Measurements from ENCODE around the gene SLAIN1.

Gene SLAIN1

GRCh38 chr13:77807431-77808135 lies 110.1 kb downstream of the SLAIN1 start:
- DNase-seq: no peak
- in situ Hi-C loops (cut with HindIII; ENCODE audit: low pct_ligation_motif_present, low pct_unique_long_range_greater_than_20kb, low sequenced_read_pairs): no loop called here

- DNase-seq: peak; percentile 40
- in situ Hi-C loops (cut with HindIII; ENCODE audit: low pct_ligation_motif_present, low pct_unique_long_range_greater_than_20kb, low sequenced_read_pairs): no loop called here
Measured at GRCh38 chr13:77810430-77810829, 112.9 kb downstream of the SLAIN1 start.

- in situ Hi-C loops (cut with HindIII; ENCODE audit: low pct_ligation_motif_present, low pct_unique_long_range_greater_than_20kb, low sequenced_read_pairs): no loop called here
- DNase-seq: no peak
Measured at GRCh38 chr13:77810878-77811277, 113.4 kb downstream of the SLAIN1 start.

GRCh38 chr13:77811381-77811780 lies 113.9 kb downstream of the SLAIN1 start:
- no peak for DNase-seq
- in situ Hi-C loops (cut with HindIII; ENCODE audit: low pct_ligation_motif_present, low pct_unique_long_range_greater_than_20kb, low sequenced_read_pairs): no loop called here

GRCh38 chr13:77811981-77812380 lies 114.5 kb downstream of the SLAIN1 start:
- in situ Hi-C loops (cut with HindIII; ENCODE audit: low pct_ligation_motif_present, low pct_unique_long_range_greater_than_20kb, low sequenced_read_pairs): no loop called here

More at GRCh38 chr13:77811981-77812380, 114.5 kb downstream of the SLAIN1 start:
- DNase-seq: no peak
